H1 (cell line): ENCODE results near the gene ARHGAP5. TPM values are rescaled to one million over a fixed set of nuclear protein-coding genes. Genes with fewer than 3 reads are reported as not detected.

Source experiments
- EZH2 ChIP-seq: fragments of 200-600 bp; sonication (generic); IDR thresholded peaks from 2 replicates; pipeline ENCODE4 v1.7.1; 2012; ENCODE audit warnings: low read depth, mild to moderate bottlenecking, moderate library complexity, low read length, inconsistent platforms; ENCODE audit not compliant: severe bottlenecking
- polyA plus RNA-seq, 7 experiments: library from polyadenylated mRNA; depleted of rRNA in 3 of 7; stranded (reverse) in 5 of 7; unstranded in 2 of 7; fragments of >200 nt in 5 of 7; fragments of 200-250 nt in 2 of 7; gene quantifications; 1 replicate in 5 of 7; 2 replicates in 1 of 7; 4 replicates in 1 of 7; pipeline versions ENCODE4 v1.2.1 to v1.2.3, GENCODE V29; 2011 to 2013; ENCODE audit warnings: missing spikeins in 2 of 7, mixed read lengths in 2 of 7
- total RNA-seq: library from RNA; stranded (reverse); fragmentation: NEBNext Ultra II Directional; extraction: Animal tissue kit (Norgen Biotek cat#: 25700); gene quantifications from 2 replicates; pipeline ENCODE4 v1.2.1, GENCODE V29; 2021

Gene ARHGAP5
- total and polyA plus RNA-seq, 2 of the 8 experiments (the other 6 are each of a cell fraction or from before 2014, with no cell fraction given) = 7.8 to 77.3 TPM

GRCh38 chr14:32080001-32080510 is 3.0 kb downstream of the ARHGAP5 start (continued):
- TF ChIP-seq EZH2 = no peak
